ENCODE results near the gene CEP128.

Gene CEP128

DNA sequence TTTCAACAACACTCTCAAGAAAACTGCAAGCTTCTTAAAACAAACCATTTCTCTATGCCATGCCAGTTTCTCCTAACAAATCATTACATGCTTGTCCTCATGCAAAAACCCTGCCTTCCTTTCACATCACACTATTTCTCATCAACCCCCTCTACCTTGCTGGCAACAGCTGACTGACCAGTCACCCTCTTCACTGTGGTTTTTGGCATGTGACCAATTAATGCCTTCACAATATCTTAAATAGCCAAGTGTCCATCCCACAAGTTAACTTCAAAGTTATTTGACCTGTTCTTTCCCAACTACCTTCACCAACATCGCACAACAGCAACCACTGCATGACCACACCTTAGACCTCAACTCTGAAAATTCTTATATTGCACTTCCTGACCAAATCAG, 159.6 kb downstream of the CEP128 start:
- peaks cover 8% of the 10 kb centered on the region for H3K36me3 Mint-ChIP-seq
- H3K4me1 Mint-ChIP-seq = no peaks in the 10 kb centered on the region
- H3K27ac Mint-ChIP-seq = no peak overlapping the region
- H3K9me3 Mint-ChIP-seq = no peaks in the 10 kb centered on the region
- ATAC-seq = no peak
- no peak overlapping the region for H3K4me3 Mint-ChIP-seq
- H3K27me3 Mint-ChIP-seq = no peaks in the 10 kb centered on the region

DNA sequence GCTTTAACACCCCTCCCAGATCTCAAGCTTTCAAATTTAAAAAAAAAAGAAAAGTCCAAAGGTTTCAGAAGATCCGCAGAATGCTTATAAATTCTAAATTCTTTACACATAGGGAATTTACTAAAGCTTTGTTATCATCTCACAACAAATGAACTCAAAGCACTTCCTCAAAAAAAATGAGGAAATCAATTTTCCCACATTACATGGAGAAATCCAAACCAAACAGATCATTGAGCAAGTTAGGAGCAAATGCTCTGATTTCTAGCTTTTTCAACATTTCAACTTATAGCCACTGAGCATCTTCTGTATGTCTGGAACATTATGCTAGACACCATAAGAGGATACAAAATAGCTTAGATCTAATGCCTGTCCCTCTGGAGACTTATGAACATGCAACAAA, 161.0 kb downstream of the CEP128 start:
- no peaks in the 10 kb centered on the region for H3K9me3 Mint-ChIP-seq
- no peak for ATAC-seq
- no peak overlapping the region for H3K27ac Mint-ChIP-seq
- H3K4me1 Mint-ChIP-seq = no peaks in the 10 kb centered on the region
- no peaks in the 10 kb centered on the region for H3K27me3 Mint-ChIP-seq
- H3K4me3 Mint-ChIP-seq = no peak overlapping the region
- H3K36me3 Mint-ChIP-seq = peaks cover 8% of the 10 kb centered on the region

DNA sequence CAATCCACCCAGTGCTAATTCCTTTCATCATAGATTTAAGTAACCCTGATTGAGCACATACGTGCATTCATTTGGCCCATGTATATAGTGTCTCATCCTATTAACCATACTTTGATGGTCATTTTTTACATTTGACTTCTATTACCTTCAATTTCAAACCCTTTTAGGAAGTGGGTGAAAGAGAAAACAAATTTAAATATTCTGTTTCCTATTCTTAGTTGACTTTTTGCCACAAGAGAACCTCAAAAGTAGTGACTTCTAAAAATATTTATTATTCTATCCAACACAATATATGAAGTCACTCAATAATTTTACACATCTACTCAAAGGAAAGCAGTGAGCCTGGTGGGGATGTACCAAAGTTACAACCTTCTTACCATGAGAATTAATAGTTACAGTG, 164.9 kb downstream of the CEP128 start:
- Mint-ChIP-seq H3K9me3 (peaks cover 3% of the 10 kb centered on the region), H3K27ac (no peak overlapping the region), H3K4me3 (no peak overlapping the region)

DNA sequence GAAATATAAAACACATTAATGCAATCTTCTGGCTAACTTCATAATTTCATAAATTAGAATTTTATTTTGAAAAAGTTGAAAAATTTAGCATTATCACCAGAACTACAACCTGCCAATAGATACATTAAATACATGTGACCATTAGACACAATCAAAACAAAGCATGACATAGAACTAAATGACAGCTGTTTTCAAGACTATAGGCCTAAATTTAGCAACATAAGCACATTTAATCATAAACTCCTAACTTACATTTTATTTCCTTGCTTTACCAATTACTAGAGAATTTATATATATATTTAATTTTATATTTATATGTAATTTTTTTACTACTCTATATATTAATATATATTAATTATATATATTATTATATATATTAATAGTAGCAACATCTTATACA, 165.4 kb downstream of the CEP128 start:
- Mint-ChIP-seq H3K27me3 (no peaks in the 10 kb centered on the region), H3K4me3 (no peak overlapping the region), H3K9me3 (peaks cover 3% of the 10 kb centered on the region), H3K27ac (no peak overlapping the region), H3K36me3 (peaks cover 6% of the 10 kb centered on the region), H3K4me1 (no peaks in the 10 kb centered on the region)
- no peak for ATAC-seq

More for the DNA sequence above, 164.9 kb downstream of the CEP128 start:
- Mint-ChIP-seq H3K36me3 (peaks cover 6% of the 10 kb centered on the region), H3K27me3 (no peaks in the 10 kb centered on the region), H3K4me1 (no peaks in the 10 kb centered on the region)
- no peak for ATAC-seq

GRCh38 chr14:80772504-80772903, 169.0 kb downstream of the CEP128 start:
- Mint-ChIP-seq H3K27ac (no peak overlapping the region), H3K4me1 (no peaks in the 10 kb centered on the region), H3K9me3 (peaks cover 3% of the 10 kb centered on the region), H3K27me3 (no peaks in the 10 kb centered on the region), H3K36me3 (peaks cover 6% of the 10 kb centered on the region), H3K4me3 (no peak overlapping the region)
- ATAC-seq = no peak

GRCh38 chr14:80771201-80771600, 170.3 kb downstream of the CEP128 start:
- no peak for ATAC-seq
- Mint-ChIP-seq H3K27me3 (no peaks in the 10 kb centered on the region), H3K4me3 (no peak overlapping the region), H3K36me3 (peaks cover 6% of the 10 kb centered on the region), H3K9me3 (peaks cover 3% of the 10 kb centered on the region), H3K27ac (no peak overlapping the region), H3K4me1 (no peaks in the 10 kb centered on the region)

DNA sequence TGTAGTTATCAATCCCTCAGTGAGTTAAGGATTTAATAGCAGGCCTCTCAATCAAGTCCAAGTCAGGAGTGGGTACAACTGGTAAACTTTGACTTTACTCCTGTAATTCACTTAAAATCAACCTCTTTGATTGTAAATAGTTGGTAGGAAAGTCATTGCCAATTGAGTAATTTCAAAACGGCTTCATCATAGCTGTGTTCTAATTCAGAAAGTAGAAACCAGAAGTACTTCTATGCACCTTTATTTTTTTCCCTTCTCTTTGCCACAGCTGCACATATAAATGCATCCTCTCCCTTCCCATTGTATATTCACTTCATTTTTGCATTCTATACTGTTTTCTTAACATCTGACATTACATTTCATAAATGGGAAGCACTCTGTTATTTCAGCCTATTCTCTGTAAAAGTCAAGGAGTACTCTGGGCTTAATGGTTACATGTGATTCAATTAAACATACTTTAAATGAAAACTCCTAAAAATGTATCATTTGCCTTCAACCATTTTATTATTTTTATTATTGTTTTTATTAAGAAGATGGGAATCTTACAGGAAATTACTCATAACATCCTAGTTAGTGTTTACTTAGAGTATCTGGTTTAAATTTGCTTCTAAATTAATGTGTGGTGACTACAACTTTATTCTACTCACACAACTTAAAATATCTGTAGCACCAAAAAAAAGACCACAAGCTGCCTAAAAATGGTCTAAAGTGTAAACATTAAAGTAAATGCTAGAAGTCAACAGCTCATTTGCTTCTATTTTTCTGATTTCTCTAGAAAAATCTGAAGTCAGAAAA, 171.2 kb downstream of the CEP128 start:
- Mint-ChIP-seq H3K9me3 (peaks cover 3% of the 10 kb centered on the region), H3K4me1 (no peaks in the 10 kb centered on the region), H3K36me3 (peaks cover 6% of the 10 kb centered on the region), H3K27me3 (no peaks in the 10 kb centered on the region), H3K27ac (no peak overlapping the region), H3K4me3 (no peak overlapping the region)
- ATAC-seq = no peak

DNA sequence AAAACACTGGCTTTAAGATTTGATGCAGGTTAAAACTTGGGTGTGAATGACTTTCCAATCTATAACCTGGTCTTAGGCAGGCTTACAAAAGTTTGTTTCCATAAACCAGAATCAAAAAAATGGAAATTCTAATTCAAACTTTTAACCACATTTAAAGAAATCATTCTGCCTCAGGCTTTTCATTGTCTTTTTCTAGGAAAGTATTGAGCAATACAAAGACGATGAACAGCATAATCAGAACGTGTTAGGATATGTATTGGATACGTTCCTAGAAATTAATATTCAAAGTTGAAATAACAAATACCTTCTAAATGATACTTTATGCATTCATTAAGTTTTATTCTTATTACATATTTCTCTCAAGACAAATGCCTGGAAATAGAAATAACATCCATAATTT, 172.9 kb downstream of the CEP128 start:
- H3K27me3 Mint-ChIP-seq = no peaks in the 10 kb centered on the region
- H3K9me3 Mint-ChIP-seq = peaks cover 3% of the 10 kb centered on the region
- ATAC-seq = no peak
- no peak overlapping the region for H3K4me3 Mint-ChIP-seq
- H3K27ac Mint-ChIP-seq = no peak overlapping the region
- peaks cover 6% of the 10 kb centered on the region for H3K36me3 Mint-ChIP-seq
- no peaks in the 10 kb centered on the region for H3K4me1 Mint-ChIP-seq

- H3K27me3 Mint-ChIP-seq = no peaks in the 10 kb centered on the region
- no peaks in the 10 kb centered on the region for H3K4me1 Mint-ChIP-seq
- no peak overlapping the region for H3K4me3 Mint-ChIP-seq
- no peak for ATAC-seq
- H3K36me3 Mint-ChIP-seq = no peaks in the 10 kb centered on the region
- H3K27ac Mint-ChIP-seq = no peak overlapping the region
- H3K9me3 Mint-ChIP-seq = no peaks in the 10 kb centered on the region
Measured at GRCh38 chr14:80764921-80765507, 176.5 kb downstream of the CEP128 start.

GRCh38 chr14:80764496-80764895, 177.0 kb downstream of the CEP128 start:
- no peak for ATAC-seq
- no peak overlapping the region for H3K27ac Mint-ChIP-seq
- no peaks in the 10 kb centered on the region for H3K9me3 Mint-ChIP-seq
- no peaks in the 10 kb centered on the region for H3K36me3 Mint-ChIP-seq
- no peak overlapping the region for H3K4me3 Mint-ChIP-seq
- H3K4me1 Mint-ChIP-seq = no peaks in the 10 kb centered on the region
- no peaks in the 10 kb centered on the region for H3K27me3 Mint-ChIP-seq

GRCh38 chr14:80762641-80763228, 178.8 kb downstream of the CEP128 start:
- H3K27ac Mint-ChIP-seq = no peak overlapping the region
- no peaks in the 10 kb centered on the region for H3K4me1 Mint-ChIP-seq
- ATAC-seq = no peak
- H3K27me3 Mint-ChIP-seq = no peaks in the 10 kb centered on the region
- no peak overlapping the region for H3K4me3 Mint-ChIP-seq
- H3K9me3 Mint-ChIP-seq = no peaks in the 10 kb centered on the region
- no peaks in the 10 kb centered on the region for H3K36me3 Mint-ChIP-seq

- no peaks in the 10 kb centered on the region for H3K9me3 Mint-ChIP-seq
- H3K27me3 Mint-ChIP-seq = no peaks in the 10 kb centered on the region
- no peaks in the 10 kb centered on the region for H3K4me1 Mint-ChIP-seq
Measured at GRCh38 chr14:80754696-80755095, 186.8 kb downstream of the CEP128 start.

GRCh38 chr14:80751285-80751684, 190.3 kb downstream of the CEP128 start:
- no peaks in the 10 kb centered on the region for H3K4me1 Mint-ChIP-seq
- no peaks in the 10 kb centered on the region for H3K9me3 Mint-ChIP-seq
- no peak for ATAC-seq
- H3K4me3 Mint-ChIP-seq = no peak overlapping the region
- H3K36me3 Mint-ChIP-seq = peaks cover 12% of the 10 kb centered on the region
- H3K27me3 Mint-ChIP-seq = no peaks in the 10 kb centered on the region
- no peak overlapping the region for H3K27ac Mint-ChIP-seq

More at GRCh38 chr14:80754696-80755095, 186.8 kb downstream of the CEP128 start:
- ATAC-seq = no peak
- Mint-ChIP-seq H3K4me3 (no peak overlapping the region), H3K27ac (no peak overlapping the region), H3K36me3 (peaks cover 16% of the 10 kb centered on the region)

- H3K4me3 Mint-ChIP-seq = no peak overlapping the region
- no peaks in the 10 kb centered on the region for H3K9me3 Mint-ChIP-seq
- ATAC-seq = no peak
Measured at GRCh38 chr14:80726211-80726610, 215.3 kb downstream of the CEP128 start.

DNA sequence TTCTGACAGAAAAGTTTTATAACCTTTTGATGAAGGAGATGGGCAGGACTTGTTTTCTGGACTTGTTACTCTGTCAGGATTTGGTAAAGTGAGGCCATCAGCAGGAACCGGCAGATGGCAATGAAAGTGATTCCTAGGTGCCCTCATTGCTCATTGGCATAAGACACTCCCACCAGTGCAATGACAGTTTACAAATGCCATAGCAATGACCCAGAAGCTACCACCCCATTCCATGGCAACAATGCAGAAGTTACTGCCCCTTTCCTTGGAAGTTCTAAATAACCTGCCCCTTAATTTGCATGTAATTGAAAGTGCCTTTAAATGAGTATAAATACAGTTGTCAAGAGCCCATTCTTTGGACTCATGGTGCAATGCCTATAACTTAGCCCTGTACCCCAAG, 222.6 kb downstream of the CEP128 start:
- no peaks in the 10 kb centered on the region for H3K27me3 Mint-ChIP-seq
- H3K4me1 Mint-ChIP-seq = no peaks in the 10 kb centered on the region
- H3K4me3 Mint-ChIP-seq = no peak overlapping the region
- H3K36me3 Mint-ChIP-seq = no peaks in the 10 kb centered on the region
- H3K27ac Mint-ChIP-seq = no peak overlapping the region
- no peaks in the 10 kb centered on the region for H3K9me3 Mint-ChIP-seq
- no peak for ATAC-seq

More at GRCh38 chr14:80726211-80726610, 215.3 kb downstream of the CEP128 start:
- Mint-ChIP-seq H3K4me1 (no peaks in the 10 kb centered on the region), H3K36me3 (no peaks in the 10 kb centered on the region), H3K27me3 (no peaks in the 10 kb centered on the region), H3K27ac (no peak overlapping the region)

DNA sequence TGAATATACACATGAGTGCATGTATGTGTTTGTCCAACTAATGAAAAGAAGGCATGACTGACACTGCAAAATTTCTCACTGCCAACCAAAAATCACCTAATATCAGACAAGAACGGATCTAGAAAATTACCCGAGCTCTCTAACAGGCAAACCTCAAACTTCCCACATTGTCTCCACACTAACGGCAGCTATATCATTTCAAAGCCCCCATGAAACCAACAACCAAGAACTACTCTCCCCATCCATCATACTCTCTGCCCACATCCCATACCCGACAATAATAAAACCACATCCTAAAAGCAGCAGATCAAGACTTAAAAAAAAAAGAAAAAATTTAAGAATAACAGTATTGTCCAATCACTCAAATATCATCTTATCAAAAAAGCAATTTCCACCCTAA, 227.1 kb downstream of the CEP128 start:
- H3K4me1 Mint-ChIP-seq = no peaks in the 10 kb centered on the region
- no peaks in the 10 kb centered on the region for H3K27me3 Mint-ChIP-seq
- no peak for ATAC-seq
- no peak overlapping the region for H3K27ac Mint-ChIP-seq
- no peaks in the 10 kb centered on the region for H3K9me3 Mint-ChIP-seq
- H3K36me3 Mint-ChIP-seq = no peaks in the 10 kb centered on the region
- no peak overlapping the region for H3K4me3 Mint-ChIP-seq
